Ureter (tissue), 1 donor: ENCODE results near the gene TANGO2. TPM values are rescaled to one million over a fixed set of nuclear protein-coding genes. Genes with fewer than 3 reads are reported as not detected.

ENCODE experiments used
- DNase-seq: peaks from one replicate; pipeline ENCODE4 v3.0.0-alpha.2; 2020; ENCODE audit warnings: low spot score
- total RNA-seq: library from RNA; stranded (reverse); gene quantifications from one replicate; pipeline ENCODE4 v1.2.4, GENCODE V29; 2023
- donor health status: DM: yes; HTN: yes; CAD: no.

TANGO2 gene
- total RNA-seq, 1 donor from 2014 or later = 28.8 TPM

GRCh38 chr22:20011993-20012740 lies 8.7 kb upstream of the TANGO2 start:
- no peak for DNase-seq

GRCh38 chr22:20012741-20013331 lies 8.1 kb upstream of the TANGO2 start:
- DNase-seq = no peak

GRCh38 chr22:20013382-20013871 lies 7.5 kb upstream of the TANGO2 start:
- DNase-seq = no peak

GRCh38 chr22:20014526-20015186 lies 6.3 kb upstream of the TANGO2 start:
- no peak for DNase-seq

- no peak for DNase-seq
Observed at GRCh38 chr22:20015187-20015625, 5.7 kb upstream of the TANGO2 start.

- DNase-seq = no peak
Observed at GRCh38 chr22:20015971-20016733, 4.8 kb upstream of the TANGO2 start.

- DNase-seq = peak; percentile 94
Observed at GRCh38 chr22:20016734-20017621, 3.9 kb upstream of the TANGO2 start, which contains the start of gene ARVCF. TSS of gene ARVCF (minus strand) at chr22:20016823. CDS start at chr22:19990794, 26,029 bp downstream.

- DNase-seq = no peak
Observed at GRCh38 chr22:20017622-20017958, 3.3 kb upstream of the TANGO2 start.

GRCh38 chr22:20018001-20018400 lies 2.9 kb upstream of the TANGO2 start:
- DNase-seq = no peak

GRCh38 chr22:20019661-20020532 lies 1.0 kb upstream of the TANGO2 start:
- DNase-seq = no peak

- no peak for DNase-seq
Observed at GRCh38 chr22:20021196-20022181, 579 bp downstream of the TANGO2 start.

GRCh38 chr22:20022231-20022977 lies 1.5 kb downstream of the TANGO2 start:
- no peak for DNase-seq

GRCh38 chr22:20022978-20023613 lies 2.2 kb downstream of the TANGO2 start:
- DNase-seq = no peak

- no peak for DNase-seq
Observed at GRCh38 chr22:20024225-20024624, 3.3 kb downstream of the TANGO2 start.

GRCh38 chr22:20024650-20025397 lies 3.9 kb downstream of the TANGO2 start:
- no peak for DNase-seq

- no peak for DNase-seq
Observed at GRCh38 chr22:20025401-20026203, 4.7 kb downstream of the TANGO2 start.
